Measurements from ENCODE around the gene ZNF497.

Gene ZNF497

DNA sequence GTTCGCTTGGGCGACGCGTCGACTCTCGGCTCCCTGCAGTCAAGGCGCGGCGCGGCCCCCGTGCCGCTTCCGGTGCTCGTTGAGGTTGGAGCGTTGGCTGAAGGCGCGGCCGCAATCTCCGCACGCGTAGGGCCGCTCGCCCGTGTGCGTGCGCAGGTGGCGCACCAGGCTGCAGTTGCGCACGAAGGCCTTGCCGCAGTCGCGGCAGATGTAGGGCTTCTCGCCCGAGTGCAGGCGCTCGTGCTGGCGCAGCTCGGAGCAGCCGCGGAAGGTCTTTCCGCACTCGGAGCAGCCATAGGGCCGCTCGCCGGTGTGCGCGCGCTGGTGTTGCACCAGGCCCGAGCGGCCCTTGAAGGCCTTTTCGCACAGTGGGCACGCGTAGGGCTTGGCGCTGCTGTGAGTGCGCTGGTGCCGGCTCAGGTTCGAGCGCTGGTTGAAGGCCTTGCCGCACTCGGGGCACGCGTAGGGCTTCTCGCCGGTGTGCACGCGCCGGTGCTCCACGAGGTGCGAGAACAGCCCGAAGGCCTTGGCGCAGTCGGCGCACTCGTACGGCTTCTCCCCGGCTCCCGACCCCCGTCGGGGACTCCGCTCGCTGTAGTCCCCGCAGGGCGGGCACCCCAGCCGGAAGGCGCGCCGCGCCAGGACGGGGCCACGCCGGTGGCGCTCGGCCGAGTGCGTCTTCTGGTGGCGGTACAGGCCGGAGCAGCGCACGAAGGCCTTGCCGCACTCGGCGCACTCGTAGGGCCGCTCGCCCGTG, 5.3 kb upstream of the ZNF497 start:
- no peak for DNase-seq (ENCODE audit: low read depth in 1 of 2, low spot score in 1 of 2)

DNA sequence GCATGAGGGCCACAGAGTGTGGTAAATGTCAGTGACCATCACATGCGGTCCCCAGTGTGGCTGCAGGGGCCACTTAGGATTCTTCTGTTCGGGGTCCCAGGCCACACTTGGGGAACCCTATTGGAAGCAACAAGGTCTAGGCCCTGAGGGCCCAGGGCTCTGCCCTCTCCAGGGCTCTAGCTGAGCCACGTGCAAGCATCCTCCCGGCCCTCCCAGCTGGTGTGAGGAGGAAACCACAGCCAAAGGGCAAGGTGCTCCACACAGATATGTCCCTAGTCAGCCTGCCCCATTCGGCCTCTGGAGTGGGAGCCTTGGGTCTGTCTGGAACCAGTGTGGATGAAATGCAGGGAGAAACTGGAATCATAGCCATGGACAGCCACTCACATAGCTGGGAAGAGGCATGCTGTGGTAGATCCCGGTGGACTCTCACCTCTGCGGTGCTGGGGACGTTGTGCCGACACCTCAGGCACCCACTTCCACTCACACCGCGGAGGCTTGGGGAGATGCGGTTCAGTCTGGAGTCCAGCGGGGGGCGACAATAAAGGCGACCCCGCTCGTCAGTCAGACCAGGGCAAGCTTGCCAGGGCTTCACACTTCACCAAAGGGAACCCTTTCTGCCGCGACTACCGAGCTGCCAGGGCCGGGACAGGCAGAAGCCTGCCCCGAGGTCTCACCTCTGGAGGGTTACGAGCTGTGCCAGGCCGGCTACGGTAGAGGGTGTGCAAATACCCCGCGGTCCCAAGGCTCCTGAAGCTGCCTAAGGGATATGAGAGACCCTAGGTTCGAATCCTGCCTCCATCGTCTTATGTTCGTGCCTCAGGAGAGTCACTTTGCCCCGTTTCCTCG, 4.3 kb upstream of the ZNF497 start:
- DNase-seq (ENCODE audit: low read depth in 1 of 2, low spot score in 1 of 2) = no peak

DNA sequence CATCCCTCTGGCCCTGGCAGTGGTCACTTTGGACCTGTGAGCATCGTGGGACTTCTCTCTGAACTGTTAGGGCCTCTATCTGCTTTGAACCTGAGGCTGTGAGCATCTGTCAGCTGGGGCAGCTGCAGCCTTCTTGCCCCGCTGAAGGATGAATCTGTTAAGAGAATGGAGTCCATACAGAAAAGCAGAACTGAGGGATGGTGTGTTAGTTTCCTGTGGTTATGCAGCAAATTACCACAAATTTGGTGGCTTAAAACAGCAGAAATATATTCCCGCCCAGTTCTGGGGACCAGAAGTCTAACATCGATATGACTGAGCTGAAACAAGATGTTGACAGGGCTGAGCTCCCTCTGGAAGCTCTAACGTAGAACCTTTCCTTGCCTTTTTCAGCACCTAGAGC, 1.6 kb upstream of the ZNF497 start:
- DNase-seq (ENCODE audit: low read depth in 1 of 2, low spot score in 1 of 2) = no peak

DNA sequence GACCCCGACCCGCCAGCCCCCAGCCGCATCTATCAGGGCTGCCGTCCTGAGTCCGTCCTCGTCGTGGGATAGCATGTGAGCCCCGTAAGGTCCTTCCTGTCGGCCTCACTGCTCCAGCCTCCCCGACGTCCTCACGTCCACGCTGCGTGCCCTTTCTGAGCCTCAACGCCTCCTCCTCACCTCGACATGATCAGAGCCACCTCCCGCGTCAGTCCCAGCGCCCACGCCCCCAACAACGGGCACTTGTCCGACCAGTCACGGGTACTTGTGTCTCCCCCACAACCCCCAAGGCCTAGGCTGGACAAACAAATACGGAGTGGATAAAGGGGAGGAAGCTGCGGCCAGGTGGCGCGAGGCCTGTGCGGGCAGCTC, 665 bp downstream of the ZNF497 start:
- DNase-seq (ENCODE audit: low read depth in 1 of 2, low spot score in 1 of 2) = peak in 1 of 2 donors; percentile 30

- no peak for DNase-seq (ENCODE audit: low read depth in 1 of 2, low spot score in 1 of 2)
These were observed 4.9 kb downstream of the ZNF497 start for GRCh38 chr19:58357481-58358145.

- no peak for DNase-seq (ENCODE audit: low read depth in 1 of 2, low spot score in 1 of 2)
These were observed 5.6 kb downstream of the ZNF497 start for GRCh38 chr19:58356766-58357480.

DNA sequence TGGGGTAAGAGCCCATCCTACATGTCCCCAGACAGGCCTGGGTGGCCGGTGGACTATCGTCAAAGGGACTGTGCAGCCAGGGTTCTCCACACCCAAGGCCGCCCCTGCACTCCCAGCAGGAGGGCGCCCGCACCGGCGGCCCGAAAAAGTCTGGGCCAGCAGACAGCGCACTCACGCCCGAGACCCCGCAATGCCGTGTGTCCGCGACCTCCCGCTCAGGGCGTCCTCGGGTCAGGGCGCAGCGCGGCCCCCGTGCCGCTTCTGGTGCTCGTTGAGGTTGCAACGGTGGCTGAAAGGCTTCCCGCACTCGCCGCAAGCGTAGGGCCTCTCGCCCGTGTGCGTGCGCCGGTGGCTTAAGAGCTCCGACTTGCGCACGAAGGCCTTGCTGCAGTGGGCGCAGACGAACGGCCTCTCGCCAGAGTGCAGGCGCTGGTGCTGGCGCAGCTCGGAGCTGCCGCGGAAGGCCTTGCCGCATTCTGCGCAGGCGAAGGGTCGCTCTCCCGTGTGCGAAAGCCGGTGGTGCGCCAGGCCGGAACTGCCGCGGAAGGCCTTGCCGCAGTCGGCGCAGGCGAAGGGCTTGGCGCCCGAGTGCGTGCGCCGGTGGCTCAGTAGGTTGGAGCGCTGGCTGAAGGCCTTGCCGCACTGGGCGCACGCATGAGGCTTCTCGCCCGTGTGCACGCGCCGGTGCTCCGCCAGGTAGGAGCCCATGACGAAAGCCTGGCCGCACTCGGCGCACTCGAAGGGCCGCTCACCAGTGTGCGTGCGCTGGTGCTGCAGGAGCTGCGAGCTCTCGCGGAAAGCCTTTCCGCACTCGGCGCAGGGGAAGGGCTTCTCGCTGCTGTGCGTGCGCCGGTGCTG, 6.4 kb downstream of the ZNF497 start:
- no peak for DNase-seq (ENCODE audit: low read depth in 1 of 2, low spot score in 1 of 2)

DNA sequence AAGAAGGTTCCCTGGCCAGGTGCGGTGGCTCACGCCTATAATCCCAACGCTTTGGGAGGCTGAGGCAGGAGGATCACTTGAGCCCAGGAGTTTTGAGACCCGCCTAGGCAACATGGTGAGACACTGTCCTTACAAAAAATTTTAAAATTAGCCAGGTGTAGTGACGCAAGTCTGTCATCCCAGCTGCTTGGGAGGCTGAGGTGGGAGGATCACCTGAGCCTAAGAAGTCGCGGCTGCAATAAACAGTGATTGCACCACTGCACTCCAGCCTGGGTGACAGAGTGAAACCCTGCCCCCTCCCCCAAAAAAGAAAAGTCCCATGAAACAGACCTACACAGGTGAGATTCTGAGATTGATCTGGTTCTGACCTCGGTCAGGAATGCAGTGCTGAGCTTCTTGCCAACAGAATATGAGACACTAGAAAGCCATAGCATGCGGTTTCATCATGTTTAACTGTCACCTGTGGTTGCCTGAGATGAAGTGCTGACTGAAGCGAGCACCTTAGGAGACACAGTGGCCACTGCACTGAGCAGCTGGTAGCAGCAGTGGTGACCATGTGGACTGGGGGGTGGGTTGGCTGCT, 7.2 kb downstream of the ZNF497 start:
- no peak for DNase-seq (ENCODE audit: low read depth in 1 of 2, low spot score in 1 of 2)

- DNase-seq (ENCODE audit: low read depth in 1 of 2, low spot score in 1 of 2) = no peak
These were observed 8.0 kb downstream of the ZNF497 start for GRCh38 chr19:58354478-58355030.

GRCh38 chr19:58353717-58354477, 8.7 kb downstream of the ZNF497 start:
- DNase-seq (ENCODE audit: low read depth in 1 of 2, low spot score in 1 of 2) = no peak

- DNase-seq (ENCODE audit: low read depth in 1 of 2, low spot score in 1 of 2) = no peak
These were observed 9.5 kb downstream of the ZNF497 start, which contains the start of gene A1BG for GRCh38 chr19:58352760-58353671. TSS of gene A1BG (minus strand) at chr19:58353492. CDS start at chr19:58353437, 55 bp downstream.

DNA sequence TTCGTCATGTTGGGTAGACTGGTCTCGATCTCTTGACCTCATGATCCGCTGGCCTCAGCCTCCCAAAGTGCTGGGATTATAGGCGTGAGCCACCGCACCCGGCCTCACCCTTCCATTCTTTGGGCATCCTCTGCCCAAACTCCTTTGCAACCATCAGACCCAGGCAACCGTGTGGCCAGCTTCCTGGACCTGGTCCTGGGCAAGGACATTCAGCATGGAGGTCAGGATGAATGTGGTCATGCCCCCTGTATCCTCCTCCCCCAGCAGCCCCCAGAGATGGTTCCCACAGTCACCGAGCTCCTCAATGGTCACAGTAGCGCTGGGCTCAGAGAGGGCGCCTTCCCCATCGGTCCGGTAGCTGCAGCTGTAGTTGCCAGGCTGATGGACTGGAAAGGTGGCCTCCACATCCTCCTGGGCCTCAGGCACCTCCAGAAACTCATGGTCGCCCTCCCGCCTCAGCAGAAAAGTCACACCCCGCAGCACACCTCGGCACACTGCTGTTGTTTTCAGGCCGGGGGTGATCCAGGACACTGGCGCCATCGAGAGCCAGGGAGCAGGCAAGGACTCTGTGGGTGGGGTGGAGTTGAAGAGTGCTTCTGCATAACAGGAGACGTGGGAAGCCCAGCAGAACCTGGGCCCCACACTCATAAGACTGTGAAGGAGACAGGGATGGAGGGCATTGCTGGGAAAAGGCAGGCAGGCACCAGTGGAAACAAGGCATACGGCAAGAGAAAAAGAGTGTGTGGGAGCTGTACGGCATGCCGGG, 10.4 kb downstream of the ZNF497 start:
- DNase-seq (ENCODE audit: low read depth in 1 of 2, low spot score in 1 of 2) = no peak

DNA sequence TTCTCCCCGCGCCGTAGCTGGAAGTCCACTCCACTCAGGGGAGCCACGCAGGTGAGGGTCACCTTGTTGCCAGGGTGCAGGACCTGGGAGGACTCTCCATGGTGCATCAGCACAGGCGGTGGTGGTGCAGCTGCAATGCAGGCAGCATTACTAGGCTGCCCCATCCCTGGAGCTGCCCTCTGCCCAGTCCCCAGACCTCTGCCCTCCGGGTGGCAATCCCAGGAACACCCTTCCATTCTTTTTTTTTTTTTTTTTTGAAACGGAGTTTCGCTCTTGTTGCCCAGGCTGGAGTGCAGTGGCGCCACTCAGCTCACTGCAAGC, 11.0 kb downstream of the ZNF497 start:
- no peak for DNase-seq (ENCODE audit: low read depth in 1 of 2, low spot score in 1 of 2)

DNA sequence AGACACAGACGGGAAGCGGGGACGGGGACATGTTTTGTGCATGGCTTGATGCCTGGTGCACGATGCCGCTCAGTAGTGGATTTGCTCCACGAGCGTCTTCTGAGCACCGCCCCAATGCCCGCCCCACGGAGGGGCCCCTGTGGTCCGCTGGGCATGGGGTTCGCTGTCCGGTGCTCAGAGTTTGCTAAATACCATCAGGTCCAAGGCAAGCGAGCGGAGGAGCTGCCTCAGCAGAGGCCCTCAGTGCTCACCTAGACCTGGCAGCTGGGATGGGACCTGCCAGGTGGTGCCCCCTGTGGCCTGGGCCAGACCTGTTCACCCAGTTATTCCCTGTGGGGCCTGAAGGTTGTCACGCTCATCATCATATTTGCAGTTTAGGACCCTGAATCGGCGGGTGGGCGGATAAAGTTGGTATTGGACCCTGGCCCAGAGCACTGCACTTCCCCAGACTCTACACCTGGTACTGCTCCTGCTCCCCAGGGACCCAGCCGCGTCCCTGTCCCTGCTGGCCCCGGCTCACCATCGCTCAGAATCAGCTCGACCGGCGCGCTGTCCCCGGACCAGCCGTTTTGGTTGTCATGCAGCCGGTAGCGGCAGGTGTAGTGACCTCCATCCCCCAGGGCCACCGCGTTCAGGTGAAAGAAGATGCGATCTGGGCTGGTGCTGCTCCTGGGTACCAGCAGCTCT, 11.5 kb downstream of the ZNF497 start:
- DNase-seq (ENCODE audit: low read depth in 1 of 2, low spot score in 1 of 2) = no peak

DNA sequence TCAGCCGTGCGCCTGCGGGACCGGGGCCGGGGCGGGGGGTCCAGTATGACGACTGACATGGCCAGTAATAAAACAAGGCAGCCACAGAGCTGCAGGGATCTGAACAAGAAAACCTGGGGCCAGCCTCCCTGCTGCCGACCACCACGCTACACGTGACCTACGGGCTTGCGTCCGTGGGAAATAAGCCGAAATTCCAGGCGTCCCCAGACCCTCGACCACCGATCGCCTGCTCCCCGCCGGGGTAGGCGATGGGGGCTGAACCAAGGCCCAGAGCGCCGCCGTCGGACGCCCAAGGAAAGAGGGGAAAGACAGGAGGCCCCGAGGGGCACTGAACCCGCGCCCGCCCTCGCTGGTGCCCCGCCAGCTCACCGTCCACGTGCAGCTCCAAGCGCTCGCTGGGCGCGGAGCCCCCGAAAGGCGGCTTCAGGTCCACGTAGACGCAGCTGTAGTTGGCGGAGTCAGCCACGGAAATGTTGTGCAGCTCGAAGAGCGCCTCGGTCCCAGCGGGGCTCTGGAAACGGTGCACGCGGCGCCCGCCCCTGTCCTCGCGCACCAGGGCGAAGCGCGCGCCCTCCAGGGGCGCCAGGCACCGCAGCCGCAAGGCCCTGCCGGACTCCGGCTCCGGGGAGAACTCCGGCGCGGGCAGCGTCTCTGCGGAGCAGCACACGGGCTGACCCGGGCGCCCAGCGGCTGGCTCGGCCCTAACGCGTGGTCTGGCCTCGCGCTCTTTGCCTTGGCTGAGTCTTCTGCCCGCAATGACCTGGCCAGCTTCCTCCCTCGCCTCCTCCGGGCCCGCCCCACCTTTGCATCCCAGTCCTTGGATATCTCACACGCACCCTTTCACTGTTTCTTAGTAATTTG, 12.3 kb downstream of the ZNF497 start:
- DNase-seq (ENCODE audit: low read depth in 1 of 2, low spot score in 1 of 2) = no peak

DNA sequence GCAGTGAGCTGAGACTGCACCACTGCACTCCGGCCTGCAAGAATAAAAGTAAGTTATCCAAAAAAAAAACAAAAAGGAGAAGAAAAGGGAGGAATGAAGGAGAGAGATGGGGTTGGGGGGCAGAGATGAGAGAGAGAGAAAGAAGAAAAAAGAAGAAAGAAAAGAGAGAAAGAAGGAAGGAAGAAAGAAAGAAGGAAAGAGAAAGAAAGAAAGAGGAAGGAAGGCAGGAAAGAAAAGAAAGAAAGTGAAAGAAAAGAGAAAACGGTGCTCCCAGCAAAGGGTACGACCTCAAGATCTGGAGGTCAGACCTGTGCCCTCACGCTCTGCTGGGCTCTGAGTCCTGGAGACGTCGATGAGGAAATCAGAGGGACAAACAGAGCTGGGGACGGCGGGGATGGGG, 13.0 kb downstream of the ZNF497 start:
- no peak for DNase-seq (ENCODE audit: low read depth in 1 of 2, low spot score in 1 of 2)
